Measurements from ENCODE around the gene PNMA6F.
A peak's percentile ranks its signal among the peaks of the same experiment; 100 is the strongest.

PNMA6F gene

DNA sequence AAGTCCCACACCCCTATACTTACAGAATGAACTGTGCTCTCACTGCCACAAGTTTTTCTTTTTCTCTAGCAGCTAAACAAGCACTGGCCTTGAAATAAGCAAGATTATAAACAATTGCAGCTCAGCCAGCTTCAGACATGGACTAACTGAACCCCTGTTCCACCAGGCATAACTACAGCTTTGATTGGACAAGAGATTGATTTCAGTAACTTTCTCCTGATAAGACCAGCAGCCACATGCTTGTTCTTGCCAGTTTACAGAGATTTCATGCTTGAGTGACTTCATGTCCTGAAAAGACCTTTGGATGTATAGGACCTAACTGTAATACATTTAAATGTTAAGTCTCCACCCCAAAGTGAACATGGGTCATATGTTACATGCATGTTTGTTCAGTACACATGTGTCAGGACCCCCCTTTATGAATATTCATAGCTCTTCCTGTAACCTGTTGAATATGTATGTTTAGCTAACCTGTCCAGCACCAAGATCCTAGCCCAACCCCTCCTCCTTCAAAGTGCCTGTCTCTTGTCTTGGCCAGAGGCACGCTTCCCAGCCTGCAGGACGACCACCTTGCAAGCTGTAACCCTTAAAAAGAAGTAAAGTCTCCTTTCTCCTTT is 40.3 kb upstream of the PNMA6F start:
- Histone ChIP-seq H3K27ac (no peak overlapping the region), H3K4me3 (no peak overlapping the region)
- peak; percentile 19 for DNase-seq (ENCODE audit: low spot score)
- TF ChIP-seq, protein P1, sequence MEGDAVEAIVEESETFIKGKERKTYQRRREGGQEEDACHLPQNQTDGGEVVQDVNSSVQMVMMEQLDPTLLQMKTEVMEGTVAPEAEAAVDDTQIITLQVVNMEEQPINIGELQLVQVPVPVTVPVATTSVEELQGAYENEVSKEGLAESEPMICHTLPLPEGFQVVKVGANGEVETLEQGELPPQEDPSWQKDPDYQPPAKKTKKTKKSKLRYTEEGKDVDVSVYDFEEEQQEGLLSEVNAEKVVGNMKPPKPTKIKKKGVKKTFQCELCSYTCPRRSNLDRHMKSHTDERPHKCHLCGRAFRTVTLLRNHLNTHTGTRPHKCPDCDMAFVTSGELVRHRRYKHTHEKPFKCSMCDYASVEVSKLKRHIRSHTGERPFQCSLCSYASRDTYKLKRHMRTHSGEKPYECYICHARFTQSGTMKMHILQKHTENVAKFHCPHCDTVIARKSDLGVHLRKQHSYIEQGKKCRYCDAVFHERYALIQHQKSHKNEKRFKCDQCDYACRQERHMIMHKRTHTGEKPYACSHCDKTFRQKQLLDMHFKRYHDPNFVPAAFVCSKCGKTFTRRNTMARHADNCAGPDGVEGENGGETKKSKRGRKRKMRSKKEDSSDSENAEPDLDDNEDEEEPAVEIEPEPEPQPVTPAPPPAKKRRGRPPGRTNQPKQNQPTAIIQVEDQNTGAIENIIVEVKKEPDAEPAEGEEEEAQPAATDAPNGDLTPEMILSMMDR (IDR thresholded peaks at IDR 0.05) = no peak

DNA sequence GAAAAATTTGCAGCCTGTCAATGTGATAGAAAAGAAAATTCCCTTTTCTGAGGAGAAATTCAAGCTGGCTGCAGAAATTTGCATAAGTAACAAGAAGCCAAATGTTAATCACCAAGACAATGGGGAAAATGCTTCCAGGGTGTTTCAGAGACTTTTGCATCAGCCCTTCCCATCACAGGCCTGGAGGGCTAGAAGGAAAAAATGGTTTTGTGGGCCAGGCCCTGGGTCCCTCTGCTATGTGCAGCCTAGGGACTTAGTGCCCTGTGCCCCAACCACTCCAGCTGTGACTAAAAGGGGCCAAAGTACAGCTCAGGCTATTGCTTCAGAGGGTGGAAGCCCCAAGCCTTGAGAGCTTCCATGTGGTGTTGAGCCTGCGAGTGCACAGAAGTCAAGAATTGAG is 36.3 kb upstream of the PNMA6F start:
- TF ChIP-seq, protein P1 (IDR thresholded peaks at IDR 0.05) = no peak
- no peak for DNase-seq (ENCODE audit: low spot score)
- Histone ChIP-seq H3K27ac (no peak overlapping the region), H3K4me3 (no peak overlapping the region)

DNA sequence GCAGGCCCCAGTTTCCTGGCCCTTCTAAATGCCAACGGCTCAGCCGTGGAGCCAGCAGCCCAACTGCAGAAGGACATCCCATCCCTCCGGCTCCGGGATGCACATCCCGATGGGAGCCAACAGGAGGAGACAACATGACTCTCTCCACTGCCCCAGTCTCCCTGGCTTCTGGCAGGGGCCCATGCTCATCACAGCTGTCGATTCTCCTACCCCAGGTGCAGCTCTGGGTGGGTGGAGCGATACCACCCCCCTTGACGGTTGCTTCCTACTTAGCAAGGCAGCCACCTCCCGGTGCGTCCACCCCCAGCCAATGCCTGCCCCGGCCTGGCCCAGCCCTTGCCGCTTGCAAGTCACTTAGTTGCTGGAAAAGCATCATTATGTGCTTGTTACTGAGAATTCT is 31.8 kb upstream of the PNMA6F start:
- Histone ChIP-seq H3K4me3 (no peak overlapping the region), H3K27ac (no peak overlapping the region)
- TF ChIP-seq, protein P1 (IDR thresholded peaks at IDR 0.05) = no peak
- peak; percentile 70 for DNase-seq (ENCODE audit: low spot score)

DNA sequence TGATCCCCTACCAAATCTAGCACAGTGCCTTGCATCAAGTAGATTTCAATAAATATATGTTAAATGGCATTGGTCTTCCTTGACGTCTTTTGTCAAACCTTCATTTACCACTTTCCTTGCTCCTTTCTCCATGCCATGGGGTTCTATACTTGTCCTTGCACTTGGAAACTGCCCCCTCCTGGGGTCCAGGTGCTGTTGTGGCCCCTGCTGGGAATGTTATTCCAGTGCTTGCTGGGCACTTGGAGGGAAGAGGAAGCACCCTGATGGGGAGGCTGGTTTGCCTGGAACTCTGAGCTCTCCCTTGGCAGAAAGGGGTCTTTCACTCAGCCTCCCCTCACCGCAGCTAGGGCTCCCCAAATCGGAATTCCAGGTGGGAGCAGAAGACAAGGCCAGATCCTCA is 31.3 kb upstream of the PNMA6F start:
- Histone ChIP-seq H3K4me3 (no peak overlapping the region), H3K27ac (no peak overlapping the region)
- no peak for DNase-seq (ENCODE audit: low spot score)
- TF ChIP-seq, protein P1 (IDR thresholded peaks at IDR 0.05) = no peak

DNA sequence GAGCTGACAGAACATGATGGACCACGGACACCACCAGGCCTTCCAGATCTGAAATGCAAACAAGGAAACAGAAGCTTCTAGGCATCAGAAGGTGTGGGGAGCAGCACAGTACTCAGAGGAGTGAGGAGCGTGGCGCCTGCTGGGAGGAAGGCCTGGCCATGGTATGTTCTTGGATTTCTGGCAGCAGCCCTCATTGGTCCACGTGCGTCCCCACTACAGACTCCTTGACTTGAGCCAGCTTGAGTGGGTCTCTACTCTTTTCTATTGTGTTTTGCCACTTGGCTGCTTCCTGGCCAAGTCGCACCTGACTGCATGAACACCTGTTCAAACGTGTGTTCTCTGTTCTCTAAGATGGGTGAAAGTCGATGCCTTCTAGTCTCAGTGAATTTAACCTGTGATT is 30.4 kb upstream of the PNMA6F start:
- TF ChIP-seq, protein P1 (IDR thresholded peaks at IDR 0.05) = no peak
- Histone ChIP-seq H3K27ac (no peak overlapping the region), H3K4me3 (no peak overlapping the region)
- peak; percentile 22 for DNase-seq (ENCODE audit: low spot score)

DNA sequence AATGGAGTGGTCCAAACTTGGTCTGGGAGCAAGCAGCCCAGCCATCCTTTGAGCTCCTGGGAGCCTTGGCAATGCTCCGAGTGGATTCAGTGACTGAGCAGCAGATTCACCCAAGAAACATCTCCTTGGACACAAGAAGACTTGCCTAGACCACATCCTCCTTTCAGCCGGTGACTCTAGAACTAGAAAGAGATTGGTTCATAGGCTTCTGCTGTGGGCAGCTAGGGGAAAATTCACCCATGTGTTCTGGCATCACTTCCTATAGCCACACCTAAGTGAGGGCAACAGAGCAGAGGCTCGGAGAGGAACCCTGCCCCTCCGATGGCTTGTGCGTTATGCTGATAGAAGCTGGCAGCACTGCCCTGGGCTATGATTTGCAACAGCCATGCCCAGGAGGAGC is 28.4 kb upstream of the PNMA6F start:
- no peak overlapping the region for H3K27ac ChIP-seq
- DNase-seq (ENCODE audit: low spot score) = peak; percentile 35
- H3K4me3 ChIP-seq = no peak overlapping the region
- TF ChIP-seq, protein P1 (IDR thresholded peaks at IDR 0.05) = no peak

DNA sequence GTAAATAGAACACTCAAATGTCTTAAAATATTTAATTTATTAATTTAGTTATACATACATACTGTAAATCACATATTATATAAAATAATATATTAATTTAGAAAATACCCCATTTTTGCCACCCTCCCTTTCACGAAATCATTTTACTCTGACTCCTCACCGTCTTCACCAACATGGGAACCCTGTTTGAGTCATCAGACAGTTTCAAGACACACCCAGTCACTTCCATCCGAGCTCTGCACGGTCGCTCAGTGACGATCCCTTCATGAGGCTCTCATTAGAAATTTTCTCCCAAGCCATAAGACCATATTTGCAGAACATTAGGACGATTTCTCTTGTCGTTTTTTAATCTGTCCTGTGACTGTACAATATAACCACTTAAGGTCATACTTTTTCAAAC is 26.9 kb upstream of the PNMA6F start:
- no peak overlapping the region for H3K27ac ChIP-seq
- H3K4me3 ChIP-seq = no peak overlapping the region
- no peak for DNase-seq (ENCODE audit: low spot score)
- TF ChIP-seq, protein P1 (IDR thresholded peaks at IDR 0.05) = no peak

Measured in coronary artery (tissue), 2 donors.